ENCODE data around the gene RAB3IL1. TPM values are rescaled to one million over a fixed set of nuclear protein-coding genes. Genes with fewer than 3 reads are reported as not detected.

Gene RAB3IL1
- total and polyA plus RNA-seq, 11 donors = 4.7 to 22.0 (median 7.5) TPM

GRCh38 chr11:61855939-61856680 lies 61.3 kb downstream of the RAB3IL1 start:
- Histone ChIP-seq H3K36me3 (peaks cover 0 to 76% (median 26%) of the 10 kb centered on the region in 9 donors), H3K27ac (no peak overlapping the region), H3K4me1 (peaks cover 5 to 39% (median 20%) of the 10 kb centered on the region in 12 donors), H3K27me3 (no peaks in the 10 kb centered on the region), H3K4me3 (no peak overlapping the region), H3K9me3 (no peaks in the 10 kb centered on the region)
- DNase-seq (peak in 1 of 5 donors; percentile 37), ATAC-seq (no peak)
- intact Hi-C loops (cut with DNase I) = no loop called here
- 86 to 93% (median 90%) methylated on average over 10 to 12 of the region's 12 CpGs for WGBS, 4 donors
- no peak for TF ChIP-seq POLR2A (IDR thresholded peaks at IDR 0.05)
- TF ChIP-seq CTCF (IDR thresholded peaks at IDR 0.05) = no peak

- ATAC-seq (no peak), DNase-seq (peak in 1 of 5 donors; percentile 30)
- no peaks in the 10 kb centered on the region for H3K9me3 ChIP-seq
- no peak overlapping the region for H3K27ac ChIP-seq
- H3K36me3 ChIP-seq = peaks cover 0 to 76% (median 25%) of the 10 kb centered on the region in 9 donors
- intact Hi-C loops (cut with DNase I) = loop anchor here in 1 of 10 donors (5.0 kb wide), 1 partner anchor 38 kb away; the partner anchor contains the start of gene FADS1
- no peak overlapping the region for H3K4me3 ChIP-seq
- H3K27me3 ChIP-seq = no peaks in the 10 kb centered on the region
- H3K4me1 ChIP-seq = peaks cover 5 to 36% (median 19%) of the 10 kb centered on the region in 12 donors
- 84 to 93% (median 90%) methylated on average over 13 to 14 of the region's 14 CpGs for WGBS, 4 donors
- TF ChIP-seq POLR2A (IDR thresholded peaks at IDR 0.05) = no peak
- no peak for TF ChIP-seq CTCF (IDR thresholded peaks at IDR 0.05)
Measured at GRCh38 chr11:61854966-61855714, 62.2 kb downstream of the RAB3IL1 start.

- DNase-seq = no peak
- Histone ChIP-seq H3K9me3 (no peaks in the 10 kb centered on the region), H3K36me3 (peaks cover 0 to 76% (median 19%) of the 10 kb centered on the region in 9 donors), H3K4me1 (peaks cover 5 to 33% (median 15%) of the 10 kb centered on the region in 12 donors), H3K4me3 (no peak overlapping the region), H3K27ac (peak overlapping the region in 2 of 12 donors; percentile 37 to 50), H3K27me3 (no peaks in the 10 kb centered on the region)
- intact Hi-C loops (cut with DNase I) = loop anchor here in 1 of 10 donors (5.0 kb wide), 1 partner anchor 37 kb away; the partner anchor contains the start of gene FADS1
- TF ChIP-seq POLR2A (IDR thresholded peaks at IDR 0.05) = no peak
- no peak for TF ChIP-seq CTCF (IDR thresholded peaks at IDR 0.05)
- ATAC-seq = peak in 1 of 4 donors; percentile 11
- WGBS, 4 donors = 84 to 92% (median 91%) methylated on average over 17 of the region's 17 CpGs
Measured at GRCh38 chr11:61854206-61854895, 63.0 kb downstream of the RAB3IL1 start.

All from heart left ventricle (tissue), 16 donors.